HG03571 (cell line): ENCODE measurements around the gene COQ5.

Source experiments
- ATAC-seq: cut with Tn5 transposase; IDR thresholded peaks from one replicate; pipeline ENCODE4 v1.9.1; 2021; ENCODE audit not compliant: unreplicated experiment

COQ5 gene

DNA sequence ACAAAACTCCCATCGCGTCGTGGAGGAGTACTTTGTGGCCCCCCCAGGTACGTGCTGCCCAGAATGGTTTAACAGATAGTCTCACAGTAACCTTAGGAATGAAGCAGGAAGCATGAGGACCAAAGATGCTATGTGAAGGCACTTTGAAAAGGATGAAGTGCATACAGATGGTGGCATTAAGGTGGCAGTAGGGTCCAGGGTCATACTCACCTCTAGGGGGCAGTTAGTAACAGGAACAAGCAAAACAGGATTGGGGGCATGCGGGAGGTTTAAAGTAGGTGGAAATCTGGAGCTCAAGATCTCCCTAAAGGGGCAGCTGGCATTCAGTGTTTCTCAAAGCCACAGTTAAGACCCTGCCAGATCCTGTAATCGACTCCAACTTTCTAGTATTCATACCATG, 71.8 kb downstream of the COQ5 start:
- ATAC-seq, result no peak

DNA sequence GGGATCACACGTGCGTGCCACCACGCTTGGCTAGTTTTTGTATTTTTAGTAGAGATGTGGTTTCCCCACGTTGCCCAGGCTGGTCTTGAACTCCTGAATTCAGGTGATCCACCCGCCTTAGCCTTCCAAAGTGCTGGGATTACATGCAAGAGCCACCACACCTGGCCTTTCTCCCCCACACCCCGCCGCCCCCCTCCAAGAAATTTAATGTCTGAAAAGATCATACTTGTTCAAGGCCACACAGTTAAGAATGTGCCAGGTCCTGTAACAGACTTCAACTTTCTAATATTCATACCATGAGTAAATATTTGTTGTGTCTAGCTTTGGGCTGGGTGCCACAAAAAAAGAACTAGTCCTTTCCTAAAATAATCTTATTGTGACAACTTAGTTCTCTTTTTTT, 73.7 kb downstream of the COQ5 start:
- ATAC-seq, result no peak

GRCh38 chr12:120453977-120454376, 75.0 kb downstream of the COQ5 start:
- ATAC-seq, result no peak
